ENCODE measurements around the gene PRPF4.

GRCh38 chr9:113310538-113310937, 35.1 kb downstream of the PRPF4 start:
- TF ChIP-seq USF1 (CRISPR knock-in tag; IDR thresholded peaks at IDR 0.05) (no peak), CTCF (IDR thresholded peaks at IDR 0.05) (no peak), ELF4 (CRISPR knock-in tag; IDR thresholded peaks at IDR 0.05; ENCODE audit: low read depth) (no peak), ESRRA (CRISPR knock-in tag; IDR thresholded peaks at IDR 0.05; ENCODE audit: borderline replicate concordance) (no peak), ZNF416 (CRISPR knock-in tag; IDR thresholded peaks at IDR 0.05) (no peak), NR1H2 (CRISPR knock-in tag; IDR thresholded peaks at IDR 0.05) (no peak)
- TF ChIP-seq, protein P1, sequence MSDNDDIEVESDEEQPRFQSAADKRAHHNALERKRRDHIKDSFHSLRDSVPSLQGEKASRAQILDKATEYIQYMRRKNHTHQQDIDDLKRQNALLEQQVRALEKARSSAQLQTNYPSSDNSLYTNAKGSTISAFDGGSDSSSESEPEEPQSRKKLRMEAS (CRISPR knock-in tag; IDR thresholded peaks at IDR 0.05), result no peak
- TF ChIP-seq, protein P2, sequence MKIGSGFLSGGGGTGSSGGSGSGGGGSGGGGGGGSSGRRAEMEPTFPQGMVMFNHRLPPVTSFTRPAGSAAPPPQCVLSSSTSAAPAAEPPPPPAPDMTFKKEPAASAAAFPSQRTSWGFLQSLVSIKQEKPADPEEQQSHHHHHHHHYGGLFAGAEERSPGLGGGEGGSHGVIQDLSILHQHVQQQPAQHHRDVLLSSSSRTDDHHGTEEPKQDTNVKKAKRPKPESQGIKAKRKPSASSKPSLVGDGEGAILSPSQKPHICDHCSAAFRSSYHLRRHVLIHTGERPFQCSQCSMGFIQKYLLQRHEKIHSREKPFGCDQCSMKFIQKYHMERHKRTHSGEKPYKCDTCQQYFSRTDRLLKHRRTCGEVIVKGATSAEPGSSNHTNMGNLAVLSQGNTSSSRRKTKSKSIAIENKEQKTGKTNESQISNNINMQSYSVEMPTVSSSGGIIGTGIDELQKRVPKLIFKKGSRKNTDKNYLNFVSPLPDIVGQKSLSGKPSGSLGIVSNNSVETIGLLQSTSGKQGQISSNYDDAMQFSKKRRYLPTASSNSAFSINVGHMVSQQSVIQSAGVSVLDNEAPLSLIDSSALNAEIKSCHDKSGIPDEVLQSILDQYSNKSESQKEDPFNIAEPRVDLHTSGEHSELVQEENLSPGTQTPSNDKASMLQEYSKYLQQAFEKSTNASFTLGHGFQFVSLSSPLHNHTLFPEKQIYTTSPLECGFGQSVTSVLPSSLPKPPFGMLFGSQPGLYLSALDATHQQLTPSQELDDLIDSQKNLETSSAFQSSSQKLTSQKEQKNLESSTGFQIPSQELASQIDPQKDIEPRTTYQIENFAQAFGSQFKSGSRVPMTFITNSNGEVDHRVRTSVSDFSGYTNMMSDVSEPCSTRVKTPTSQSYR (CRISPR knock-in tag; IDR thresholded peaks at IDR 0.05), result no peak
- TF ChIP-seq, protein P3, sequence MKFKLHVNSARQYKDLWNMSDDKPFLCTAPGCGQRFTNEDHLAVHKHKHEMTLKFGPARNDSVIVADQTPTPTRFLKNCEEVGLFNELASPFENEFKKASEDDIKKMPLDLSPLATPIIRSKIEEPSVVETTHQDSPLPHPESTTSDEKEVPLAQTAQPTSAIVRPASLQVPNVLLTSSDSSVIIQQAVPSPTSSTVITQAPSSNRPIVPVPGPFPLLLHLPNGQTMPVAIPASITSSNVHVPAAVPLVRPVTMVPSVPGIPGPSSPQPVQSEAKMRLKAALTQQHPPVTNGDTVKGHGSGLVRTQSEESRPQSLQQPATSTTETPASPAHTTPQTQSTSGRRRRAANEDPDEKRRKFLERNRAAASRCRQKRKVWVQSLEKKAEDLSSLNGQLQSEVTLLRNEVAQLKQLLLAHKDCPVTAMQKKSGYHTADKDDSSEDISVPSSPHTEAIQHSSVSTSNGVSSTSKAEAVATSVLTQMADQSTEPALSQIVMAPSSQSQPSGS (CRISPR knock-in tag; IDR thresholded peaks at IDR 0.05; ENCODE audit: borderline replicate concordance, low read depth), result no peak
- TF ChIP-seq, protein P4, sequence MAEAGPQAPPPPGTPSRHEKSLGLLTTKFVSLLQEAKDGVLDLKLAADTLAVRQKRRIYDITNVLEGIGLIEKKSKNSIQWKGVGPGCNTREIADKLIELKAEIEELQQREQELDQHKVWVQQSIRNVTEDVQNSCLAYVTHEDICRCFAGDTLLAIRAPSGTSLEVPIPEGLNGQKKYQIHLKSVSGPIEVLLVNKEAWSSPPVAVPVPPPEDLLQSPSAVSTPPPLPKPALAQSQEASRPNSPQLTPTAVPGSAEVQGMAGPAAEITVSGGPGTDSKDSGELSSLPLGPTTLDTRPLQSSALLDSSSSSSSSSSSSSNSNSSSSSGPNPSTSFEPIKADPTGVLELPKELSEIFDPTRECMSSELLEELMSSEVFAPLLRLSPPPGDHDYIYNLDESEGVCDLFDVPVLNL (CRISPR knock-in tag; IDR thresholded peaks at IDR 0.05; ENCODE audit: borderline replicate concordance, low read depth), result no peak

Data from WTC11 (cell line).